Memory B cell (primary cell): ENCODE data around the gene CHRNA7.

Experiments used
- ATAC-seq: fragments of 150-1000 bp; cut with Tn5 transposase; 2 replicates; pipeline ENCODE4 v1.10.0; 2021; ENCODE audit warnings: low read depth, mild to moderate bottlenecking, moderate library complexity
- DNase-seq, 2 donors: peaks; one replicate each; pipeline ENCODE4 v3.0.0; 2022; ENCODE audit warnings: low spot score in 2 of 2
- H3K27ac Mint-ChIP-seq: one replicate; pipeline ENCODE4 v1.8.0; 2022; ENCODE audit warnings: mild to moderate bottlenecking, moderate library complexity, mixed read lengths
- H3K27me3 Mint-ChIP-seq: one replicate; pipeline ENCODE4 v1.8.0; 2022; ENCODE audit warnings: mixed read lengths
- H3K36me3 Mint-ChIP-seq: one replicate; pipeline ENCODE4 v1.8.0; 2022; ENCODE audit warnings: mild to moderate bottlenecking, mixed read lengths
- H3K4me1 Mint-ChIP-seq: one replicate; pipeline ENCODE4 v1.8.0; 2022; ENCODE audit warnings: mixed read lengths
- H3K4me3 Mint-ChIP-seq: one replicate; pipeline ENCODE4 v1.8.0; 2022; ENCODE audit warnings: mild to moderate bottlenecking, moderate library complexity, mixed read lengths
- H3K9me3 Mint-ChIP-seq: one replicate; pipeline ENCODE4 v1.8.0; 2022; ENCODE audit warnings: mixed read lengths

Gene CHRNA7

GRCh38 chr15:32035285-32035684, 5.0 kb downstream of the CHRNA7 start:
- peaks cover 12% of the 10 kb centered on the region for H3K27me3 Mint-ChIP-seq
- H3K4me1 Mint-ChIP-seq, result no peaks in the 10 kb centered on the region
- no peak overlapping the region for H3K4me3 Mint-ChIP-seq
- peaks cover 3% of the 10 kb centered on the region for H3K9me3 Mint-ChIP-seq
- DNase-seq (no peak), ATAC-seq (no peak)
- no peak overlapping the region for H3K27ac Mint-ChIP-seq
- H3K36me3 Mint-ChIP-seq, result no peaks in the 10 kb centered on the region

- Mint-ChIP-seq H3K27ac (no peak overlapping the region), H3K9me3 (peaks cover 4% of the 10 kb centered on the region), H3K27me3 (peaks cover 8% of the 10 kb centered on the region), H3K36me3 (no peaks in the 10 kb centered on the region), H3K4me3 (no peak overlapping the region), H3K4me1 (no peaks in the 10 kb centered on the region)
- no peak for ATAC-seq
- no peak for DNase-seq
These were observed 6.7 kb downstream of the CHRNA7 start for GRCh38 chr15:32036971-32037370.

- no peak for ATAC-seq
- Mint-ChIP-seq H3K27ac (no peak overlapping the region), H3K27me3 (peaks cover 5% of the 10 kb centered on the region), H3K4me3 (no peak overlapping the region), H3K9me3 (peaks cover 4% of the 10 kb centered on the region), H3K4me1 (no peaks in the 10 kb centered on the region), H3K36me3 (no peaks in the 10 kb centered on the region)
- no peak for DNase-seq
These were observed 11.0 kb downstream of the CHRNA7 start for GRCh38 chr15:32041294-32041693.

GRCh38 chr15:32042269-32042972, 12.1 kb downstream of the CHRNA7 start:
- DNase-seq (no peak), ATAC-seq (no peak)
- no peaks in the 10 kb centered on the region for H3K36me3 Mint-ChIP-seq
- H3K4me1 Mint-ChIP-seq, result no peaks in the 10 kb centered on the region
- no peak overlapping the region for H3K27ac Mint-ChIP-seq
- H3K9me3 Mint-ChIP-seq, result peaks cover 1% of the 10 kb centered on the region
- H3K27me3 Mint-ChIP-seq, result peaks cover 3% of the 10 kb centered on the region
- no peak overlapping the region for H3K4me3 Mint-ChIP-seq

- peaks cover 3% of the 10 kb centered on the region for H3K27me3 Mint-ChIP-seq
- ATAC-seq (no peak), DNase-seq (no peak)
- no peaks in the 10 kb centered on the region for H3K36me3 Mint-ChIP-seq
- no peak overlapping the region for H3K27ac Mint-ChIP-seq
- H3K4me3 Mint-ChIP-seq, result no peak overlapping the region
- H3K4me1 Mint-ChIP-seq, result no peaks in the 10 kb centered on the region
- no peaks in the 10 kb centered on the region for H3K9me3 Mint-ChIP-seq
These were observed 23.4 kb downstream of the CHRNA7 start for GRCh38 chr15:32053719-32054118.

- Mint-ChIP-seq H3K4me1 (no peaks in the 10 kb centered on the region), H3K9me3 (no peaks in the 10 kb centered on the region), H3K27me3 (peaks cover 3% of the 10 kb centered on the region), H3K36me3 (no peaks in the 10 kb centered on the region), H3K4me3 (no peak overlapping the region), H3K27ac (no peak overlapping the region)
- DNase-seq (no peak), ATAC-seq (no peak)
These were observed 27.6 kb downstream of the CHRNA7 start for GRCh38 chr15:32057876-32058425.

- Mint-ChIP-seq H3K36me3 (no peaks in the 10 kb centered on the region), H3K27me3 (peaks cover 6% of the 10 kb centered on the region), H3K4me1 (no peaks in the 10 kb centered on the region), H3K27ac (no peak overlapping the region), H3K9me3 (peaks cover 2% of the 10 kb centered on the region), H3K4me3 (no peak overlapping the region)
- ATAC-seq, result no peak
- no peak for DNase-seq
These were observed 30.4 kb downstream of the CHRNA7 start for GRCh38 chr15:32060706-32061105.

GRCh38 chr15:32067115-32067514, 36.8 kb downstream of the CHRNA7 start:
- no peak overlapping the region for H3K4me3 Mint-ChIP-seq
- DNase-seq (no peak), ATAC-seq (no peak)
- H3K36me3 Mint-ChIP-seq, result peaks cover 3% of the 10 kb centered on the region
- no peak overlapping the region for H3K27ac Mint-ChIP-seq
- H3K4me1 Mint-ChIP-seq, result no peaks in the 10 kb centered on the region
- peaks cover 20% of the 10 kb centered on the region for H3K9me3 Mint-ChIP-seq
- peaks cover 3% of the 10 kb centered on the region for H3K27me3 Mint-ChIP-seq

- H3K4me3 Mint-ChIP-seq, result no peak overlapping the region
- ATAC-seq, result no peak
- no peaks in the 10 kb centered on the region for H3K27me3 Mint-ChIP-seq
- no peak overlapping the region for H3K27ac Mint-ChIP-seq
- no peaks in the 10 kb centered on the region for H3K4me1 Mint-ChIP-seq
- DNase-seq, result no peak
- H3K9me3 Mint-ChIP-seq, result peaks cover 6% of the 10 kb centered on the region
- no peaks in the 10 kb centered on the region for H3K36me3 Mint-ChIP-seq
These were observed 59.6 kb downstream of the CHRNA7 start for GRCh38 chr15:32089851-32090359.

GRCh38 chr15:32091505-32092380, 61.4 kb downstream of the CHRNA7 start:
- H3K36me3 Mint-ChIP-seq, result no peaks in the 10 kb centered on the region
- H3K27ac Mint-ChIP-seq, result no peak overlapping the region
- no peak overlapping the region for H3K4me3 Mint-ChIP-seq
- DNase-seq (no peak), ATAC-seq (no peak)
- no peaks in the 10 kb centered on the region for H3K4me1 Mint-ChIP-seq
- H3K9me3 Mint-ChIP-seq, result peaks cover 6% of the 10 kb centered on the region
- H3K27me3 Mint-ChIP-seq, result no peaks in the 10 kb centered on the region

GRCh38 chr15:32096213-32096612, 65.9 kb downstream of the CHRNA7 start:
- no peaks in the 10 kb centered on the region for H3K9me3 Mint-ChIP-seq
- H3K27me3 Mint-ChIP-seq, result peaks cover 7% of the 10 kb centered on the region
- no peak overlapping the region for H3K27ac Mint-ChIP-seq
- no peaks in the 10 kb centered on the region for H3K36me3 Mint-ChIP-seq
- no peak for ATAC-seq
- H3K4me3 Mint-ChIP-seq, result no peak overlapping the region
- DNase-seq, result no peak
- no peaks in the 10 kb centered on the region for H3K4me1 Mint-ChIP-seq

GRCh38 chr15:32096916-32097617, 66.8 kb downstream of the CHRNA7 start:
- Mint-ChIP-seq H3K4me1 (no peaks in the 10 kb centered on the region), H3K4me3 (no peak overlapping the region), H3K27me3 (peaks cover 7% of the 10 kb centered on the region), H3K9me3 (no peaks in the 10 kb centered on the region), H3K27ac (no peak overlapping the region), H3K36me3 (no peaks in the 10 kb centered on the region)
- DNase-seq, result no peak
- no peak for ATAC-seq

- Mint-ChIP-seq H3K27ac (no peak overlapping the region), H3K4me1 (no peaks in the 10 kb centered on the region), H3K9me3 (no peaks in the 10 kb centered on the region), H3K27me3 (peaks cover 7% of the 10 kb centered on the region), H3K36me3 (no peaks in the 10 kb centered on the region), H3K4me3 (no peak overlapping the region)
- DNase-seq, result no peak
- ATAC-seq, result no peak
These were observed 67.7 kb downstream of the CHRNA7 start for GRCh38 chr15:32098033-32098432.
